ENCODE data around the gene HOXA11. TPM values are rescaled to one million over a fixed set of nuclear protein-coding genes. Genes with fewer than 3 reads are reported as not detected.

Gene HOXA11
- polyA plus RNA-seq, 1 of the 3 experiments (the other 2 are of a cell fraction) = not detected

DNA sequence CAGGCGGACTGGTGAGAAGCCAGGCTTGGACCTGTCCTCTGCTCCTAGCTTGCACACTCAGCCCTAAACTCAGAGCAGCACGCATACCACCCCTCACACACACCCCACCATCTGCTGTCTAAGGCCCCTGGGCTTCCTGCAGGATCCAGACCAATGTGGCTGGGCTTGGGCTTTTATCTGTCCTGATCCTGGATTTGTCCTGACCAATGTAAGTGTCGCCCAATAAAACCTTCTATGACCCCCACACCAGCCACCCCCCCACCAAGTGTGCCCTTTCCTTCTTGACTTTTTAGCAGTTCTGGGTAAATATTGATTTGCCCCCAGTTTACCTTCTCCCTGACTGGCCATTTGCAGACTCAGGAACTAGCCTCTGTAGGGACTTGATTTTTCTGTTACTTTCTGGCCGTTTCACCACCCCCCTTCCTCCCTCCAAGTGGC lies 16.6 kb upstream of the HOXA11 start:
- Histone ChIP-seq H3K4me1 (ENCODE audit: control insufficient read depth in 1 of 2, insufficient read depth in 2 of 2, low read depth in 1 of 2, low read length in 1 of 2) (peaks cover 0 to 7% of the 10 kb centered on the region in 2 experiments; a peak in 1 of 4 replicates), H3K27ac (ENCODE audit: low read depth in 2 of 2, low read length in 1 of 2) (no peak overlapping the region), H3K9me3 (no peaks in the 10 kb centered on the region), H3K79me2 (ENCODE audit: insufficient read depth) (no peaks in the 10 kb centered on the region), H3K9ac (no peak overlapping the region), H3K4me2 (peak overlapping the region; percentile 51), H2AFZ (ENCODE audit: low read depth) (no peak overlapping the region), H3K27me3 (ENCODE audit: insufficient read depth) (peaks cover 89% of the 10 kb centered on the region), H3K4me3 (ENCODE audit: low read depth in 2 of 2, low read length in 1 of 2) (peak overlapping the region in 1 of 2 experiments; percentile 7; a peak in 1 of 4 replicates), H3K36me3 (replicated peaks in 1 of 2; ENCODE audit: control insufficient read depth in 1 of 2, insufficient read depth in 2 of 2, low read length in 1 of 2) (no peaks in the 10 kb centered on the region), H3F3A (replicated peaks; ENCODE audit: insufficient read depth) (peaks cover 3% of the 10 kb centered on the region), H3K9me2 (no peaks in the 10 kb centered on the region), H4K20me1 (ENCODE audit: insufficient read depth) (peaks cover 6% of the 10 kb centered on the region; the same call in 1 of the 2 replicates)
- ChIA-PET CTCF (interaction anchor here (0.9 to 5.2 kb wide), 8 partner anchors 8 to 860 kb away, joined by 3 to 44 read pairs (median 4); no protein-coding TSS in a partner anchor), POLR2A (no interaction called here)
- TF ChIP-seq, protein P1, sequence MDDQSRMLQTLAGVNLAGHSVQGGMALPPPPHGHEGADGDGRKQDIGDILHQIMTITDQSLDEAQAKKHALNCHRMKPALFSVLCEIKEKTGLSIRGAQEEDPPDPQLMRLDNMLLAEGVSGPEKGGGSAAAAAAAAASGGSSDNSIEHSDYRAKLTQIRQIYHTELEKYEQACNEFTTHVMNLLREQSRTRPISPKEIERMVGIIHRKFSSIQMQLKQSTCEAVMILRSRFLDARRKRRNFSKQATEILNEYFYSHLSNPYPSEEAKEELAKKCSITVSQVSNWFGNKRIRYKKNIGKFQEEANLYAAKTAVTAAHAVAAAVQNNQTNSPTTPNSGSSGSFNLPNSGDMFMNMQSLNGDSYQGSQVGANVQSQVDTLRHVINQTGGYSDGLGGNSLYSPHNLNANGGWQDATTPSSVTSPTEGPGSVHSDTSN (IDR thresholded peaks at IDR 0.05) = no peak
- TF ChIP-seq, protein P2, sequence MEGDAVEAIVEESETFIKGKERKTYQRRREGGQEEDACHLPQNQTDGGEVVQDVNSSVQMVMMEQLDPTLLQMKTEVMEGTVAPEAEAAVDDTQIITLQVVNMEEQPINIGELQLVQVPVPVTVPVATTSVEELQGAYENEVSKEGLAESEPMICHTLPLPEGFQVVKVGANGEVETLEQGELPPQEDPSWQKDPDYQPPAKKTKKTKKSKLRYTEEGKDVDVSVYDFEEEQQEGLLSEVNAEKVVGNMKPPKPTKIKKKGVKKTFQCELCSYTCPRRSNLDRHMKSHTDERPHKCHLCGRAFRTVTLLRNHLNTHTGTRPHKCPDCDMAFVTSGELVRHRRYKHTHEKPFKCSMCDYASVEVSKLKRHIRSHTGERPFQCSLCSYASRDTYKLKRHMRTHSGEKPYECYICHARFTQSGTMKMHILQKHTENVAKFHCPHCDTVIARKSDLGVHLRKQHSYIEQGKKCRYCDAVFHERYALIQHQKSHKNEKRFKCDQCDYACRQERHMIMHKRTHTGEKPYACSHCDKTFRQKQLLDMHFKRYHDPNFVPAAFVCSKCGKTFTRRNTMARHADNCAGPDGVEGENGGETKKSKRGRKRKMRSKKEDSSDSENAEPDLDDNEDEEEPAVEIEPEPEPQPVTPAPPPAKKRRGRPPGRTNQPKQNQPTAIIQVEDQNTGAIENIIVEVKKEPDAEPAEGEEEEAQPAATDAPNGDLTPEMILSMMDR (IDR thresholded peaks at IDR 0.05) = no peak
- no peak for TF ChIP-seq ELF1 (IDR thresholded peaks at IDR 0.05)
- no peak for TF ChIP-seq RFX5 (IDR thresholded peaks at IDR 0.05; ENCODE audit: low read length)
- TF ChIP-seq JUND (IDR thresholded peaks at IDR 0.05) = no peak
- no peak for TF ChIP-seq TAF1 (IDR thresholded peaks at IDR 0.05; ENCODE audit: borderline replicate concordance, low read depth, low read length)
- no peak for TF ChIP-seq SMC3 (IDR thresholded peaks at IDR 0.05; ENCODE audit: low read depth, low read length)
- no peak for TF ChIP-seq GABPA (IDR thresholded peaks at IDR 0.05; ENCODE audit: low read depth)
- no peak for TF ChIP-seq TCF12 (IDR thresholded peaks at IDR 0.05)
- TF ChIP-seq, protein P3, sequence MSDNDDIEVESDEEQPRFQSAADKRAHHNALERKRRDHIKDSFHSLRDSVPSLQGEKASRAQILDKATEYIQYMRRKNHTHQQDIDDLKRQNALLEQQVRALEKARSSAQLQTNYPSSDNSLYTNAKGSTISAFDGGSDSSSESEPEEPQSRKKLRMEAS (IDR thresholded peaks at IDR 0.05; ENCODE audit: low read depth) = no peak
- TF ChIP-seq RCOR1 (IDR thresholded peaks at IDR 0.05; ENCODE audit: low read length) = no peak
- TF ChIP-seq FOXM1 (IDR thresholded peaks at IDR 0.05; ENCODE audit: low read depth) = no peak
- no peak for TF ChIP-seq CHD2 (IDR thresholded peaks at IDR 0.05; ENCODE audit: low read length, partially characterized antibody)
- TF ChIP-seq, protein P4, sequence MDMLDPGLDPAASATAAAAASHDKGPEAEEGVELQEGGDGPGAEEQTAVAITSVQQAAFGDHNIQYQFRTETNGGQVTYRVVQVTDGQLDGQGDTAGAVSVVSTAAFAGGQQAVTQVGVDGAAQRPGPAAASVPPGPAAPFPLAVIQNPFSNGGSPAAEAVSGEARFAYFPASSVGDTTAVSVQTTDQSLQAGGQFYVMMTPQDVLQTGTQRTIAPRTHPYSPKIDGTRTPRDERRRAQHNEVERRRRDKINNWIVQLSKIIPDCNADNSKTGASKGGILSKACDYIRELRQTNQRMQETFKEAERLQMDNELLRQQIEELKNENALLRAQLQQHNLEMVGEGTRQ (IDR thresholded peaks at IDR 0.05; ENCODE audit: borderline replicate concordance, low read depth, low read length) = no peak
- TF ChIP-seq NFIC (IDR thresholded peaks at IDR 0.05; ENCODE audit: borderline replicate concordance) = no peak
- TF ChIP-seq, protein P5, sequence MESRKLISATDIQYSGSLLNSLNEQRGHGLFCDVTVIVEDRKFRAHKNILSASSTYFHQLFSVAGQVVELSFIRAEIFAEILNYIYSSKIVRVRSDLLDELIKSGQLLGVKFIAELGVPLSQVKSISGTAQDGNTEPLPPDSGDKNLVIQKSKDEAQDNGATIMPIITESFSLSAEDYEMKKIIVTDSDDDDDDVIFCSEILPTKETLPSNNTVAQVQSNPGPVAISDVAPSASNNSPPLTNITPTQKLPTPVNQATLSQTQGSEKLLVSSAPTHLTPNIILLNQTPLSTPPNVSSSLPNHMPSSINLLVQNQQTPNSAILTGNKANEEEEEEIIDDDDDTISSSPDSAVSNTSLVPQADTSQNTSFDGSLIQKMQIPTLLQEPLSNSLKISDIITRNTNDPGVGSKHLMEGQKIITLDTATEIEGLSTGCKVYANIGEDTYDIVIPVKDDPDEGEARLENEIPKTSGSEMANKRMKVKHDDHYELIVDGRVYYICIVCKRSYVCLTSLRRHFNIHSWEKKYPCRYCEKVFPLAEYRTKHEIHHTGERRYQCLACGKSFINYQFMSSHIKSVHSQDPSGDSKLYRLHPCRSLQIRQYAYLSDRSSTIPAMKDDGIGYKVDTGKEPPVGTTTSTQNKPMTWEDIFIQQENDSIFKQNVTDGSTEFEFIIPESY (IDR thresholded peaks at IDR 0.05; ENCODE audit: borderline replicate concordance, low read depth) = no peak
- no peak for TF ChIP-seq EP300 (IDR thresholded peaks at IDR 0.05; ENCODE audit: borderline replicate concordance in 1 of 2, low read depth in 1 of 2, low read length in 1 of 2)
- no peak for TF ChIP-seq POLR2AphosphoS5 (IDR thresholded peaks at IDR 0.05; ENCODE audit: low read depth, low read length)
- no peak for TF ChIP-seq FOSL2 (IDR thresholded peaks at IDR 0.05; ENCODE audit: borderline replicate concordance, low read depth)
- TF ChIP-seq EZH2phosphoT487 (IDR thresholded peaks at IDR 0.05; ENCODE audit: borderline replicate concordance, low read depth) = no peak
- WGBS (ENCODE audit: low lambda C conversion rate) = 13% methylated on average over 4 of the region's 4 CpGs
- no peak for DNase-seq
